ENCODE results near the gene MAG.

The MAG gene

GRCh38 chr19:35341006-35341405, 49.0 kb downstream of the MAG start (continued):
- TF ChIP-seq PATZ1 (CRISPR knock-in tag; IDR thresholded peaks at IDR 0.05; ENCODE audit: borderline replicate concordance) (no peak), TOX (CRISPR knock-in tag; IDR thresholded peaks at IDR 0.05; ENCODE audit: borderline replicate concordance) (no peak)

GRCh38 chr19:35341565-35342225, 49.7 kb downstream of the MAG start:
- no peak for ATAC-seq
- TF ChIP-seq ZFP3 (CRISPR knock-in tag; IDR thresholded peaks at IDR 0.05) (no peak), RARB (CRISPR knock-in tag; IDR thresholded peaks at IDR 0.05) (no peak), ZC3H10 (CRISPR knock-in tag; IDR thresholded peaks at IDR 0.05) (no peak), GLIS3 (CRISPR knock-in tag; IDR thresholded peaks at IDR 0.05) (no peak), ISL1 (CRISPR knock-in tag; IDR thresholded peaks at IDR 0.05) (no peak), PPARA (CRISPR knock-in tag; IDR thresholded peaks at IDR 0.05; ENCODE audit: borderline replicate concordance) (no peak), ZFP30 (CRISPR knock-in tag; IDR thresholded peaks at IDR 0.05) (no peak)

GRCh38 chr19:35342430-35342829, 50.5 kb downstream of the MAG start:
- TF ChIP-seq ARNTL (CRISPR knock-in tag; IDR thresholded peaks at IDR 0.05; ENCODE audit: borderline replicate concordance, low read depth) (no peak), ZC3H10 (CRISPR knock-in tag; IDR thresholded peaks at IDR 0.05) (no peak), CREB5 (CRISPR knock-in tag; IDR thresholded peaks at IDR 0.05; ENCODE audit: low read depth) (no peak), ESRRG (CRISPR knock-in tag; IDR thresholded peaks at IDR 0.05) (no peak), TSHZ2 (CRISPR knock-in tag; IDR thresholded peaks at IDR 0.05) (no peak), OSR1 (CRISPR knock-in tag; IDR thresholded peaks at IDR 0.05) (no peak), ISL1 (CRISPR knock-in tag; IDR thresholded peaks at IDR 0.05) (no peak), POU6F1 (CRISPR knock-in tag; IDR thresholded peaks at IDR 0.05; ENCODE audit: borderline replicate concordance, low read depth) (no peak), BACH2 (CRISPR knock-in tag; IDR thresholded peaks at IDR 0.05; ENCODE audit: borderline replicate concordance) (no peak), PATZ1 (CRISPR knock-in tag; IDR thresholded peaks at IDR 0.05; ENCODE audit: borderline replicate concordance) (no peak), ZFP30 (CRISPR knock-in tag; IDR thresholded peaks at IDR 0.05) (no peak), ZNF8 (CRISPR knock-in tag; IDR thresholded peaks at IDR 0.05) (no peak), ZNF565 (CRISPR knock-in tag; conservative IDR thresholded peaks at IDR 0.05; ENCODE audit: low read depth) (no peak), CSRNP3 (CRISPR knock-in tag; IDR thresholded peaks at IDR 0.05) (no peak), RARB (CRISPR knock-in tag; IDR thresholded peaks at IDR 0.05) (no peak), ZFP3 (CRISPR knock-in tag; IDR thresholded peaks at IDR 0.05) (no peak), ZNF70 (CRISPR knock-in tag; IDR thresholded peaks at IDR 0.05) (no peak), TOX (CRISPR knock-in tag; IDR thresholded peaks at IDR 0.05; ENCODE audit: borderline replicate concordance) (no peak), CSDC2 (CRISPR knock-in tag; IDR thresholded peaks at IDR 0.05) (no peak), PPARA (CRISPR knock-in tag; IDR thresholded peaks at IDR 0.05; ENCODE audit: borderline replicate concordance) (no peak)
- peak; percentile 19; the same call in 1 of the 3 replicates for ATAC-seq

Measured in SK-N-SH treated with all-trans-retinoic acid at 6 μM for 48 hours (cell line).